ENCODE results near the gene RAB3IP. TPM values are rescaled to one million over a fixed set of nuclear protein-coding genes. Genes with fewer than 3 reads are reported as not detected.

Gene RAB3IP
- total RNA-seq, 4 donors from 2014 or later, result 11.7 to 44.0 (median 16.9) TPM

- Histone ChIP-seq H3K4me1 (no peaks in the 10 kb centered on the region), H3K27ac (no peak within 1 kb of the TSS), H3K4me3 (no peak within 1 kb of the TSS), H3K36me3 (no peaks in the 10 kb centered on the region), H3K9me3 (no peaks in the 10 kb centered on the region), H3K27me3 (no peaks in the 10 kb centered on the region)
- no peak for DNase-seq (ENCODE audit: low spot score in 2 of 2)
- TF ChIP-seq EP300 (IDR thresholded peaks at IDR 0.05) (no peak), POLR2A (IDR thresholded peaks at IDR 0.05) (no peak), CTCF (IDR thresholded peaks at IDR 0.05) (no peak)
- WGBS, 2 donors, result 76 to 79% methylated on average over 12 of the region's 12 CpGs
Measured at GRCh38 chr12:69698769-69699540, 39.7 kb upstream of the RAB3IP start, which contains the start of gene BEST3. BEST3 (minus strand) TSS chr12:69699303; CDS start chr12:69697798, 1,505 bp downstream.

- no peak for DNase-seq (ENCODE audit: low spot score in 2 of 2)
- TF ChIP-seq POLR2A (IDR thresholded peaks at IDR 0.05) (no peak), EP300 (IDR thresholded peaks at IDR 0.05) (no peak), CTCF (IDR thresholded peaks at IDR 0.05) (no peak)
- Histone ChIP-seq H3K9me3 (no peaks in the 10 kb centered on the region), H3K36me3 (no peaks in the 10 kb centered on the region), H3K4me1 (no peaks in the 10 kb centered on the region), H3K27ac (no peak overlapping the region), H3K4me3 (no peak overlapping the region), H3K27me3 (no peaks in the 10 kb centered on the region)
- 78 to 85% methylated on average over 3 of the region's 3 CpGs for WGBS, 2 donors
Measured at GRCh38 chr12:69701826-69702225, 36.8 kb upstream of the RAB3IP start.

GRCh38 chr12:69703146-69703642 lies 35.5 kb upstream of the RAB3IP start:
- Histone ChIP-seq H3K4me1 (no peaks in the 10 kb centered on the region), H3K36me3 (no peaks in the 10 kb centered on the region), H3K27ac (no peak overlapping the region), H3K9me3 (no peaks in the 10 kb centered on the region), H3K27me3 (no peaks in the 10 kb centered on the region), H3K4me3 (no peak overlapping the region)
- no peak for DNase-seq (ENCODE audit: low spot score in 2 of 2)
- 55 to 56% methylated on average over 1 of the region's 1 CpG for WGBS, 2 donors
- TF ChIP-seq EP300 (IDR thresholded peaks at IDR 0.05), result no peak
- no peak for TF ChIP-seq POLR2A (IDR thresholded peaks at IDR 0.05)
- no peak for TF ChIP-seq CTCF (IDR thresholded peaks at IDR 0.05)

GRCh38 chr12:69704357-69704756 lies 34.3 kb upstream of the RAB3IP start:
- TF ChIP-seq EP300 (IDR thresholded peaks at IDR 0.05), result no peak
- no peak for TF ChIP-seq CTCF (IDR thresholded peaks at IDR 0.05)
- no peak for TF ChIP-seq POLR2A (IDR thresholded peaks at IDR 0.05)
- no peak for DNase-seq (ENCODE audit: low spot score in 2 of 2)
- Histone ChIP-seq H3K36me3 (no peaks in the 10 kb centered on the region), H3K4me1 (no peaks in the 10 kb centered on the region), H3K9me3 (no peaks in the 10 kb centered on the region), H3K27ac (no peak overlapping the region), H3K4me3 (no peak overlapping the region), H3K27me3 (no peaks in the 10 kb centered on the region)
- 0% methylated on average over 1 of the region's 1 CpG for WGBS, 2 donors

- Histone ChIP-seq H3K4me1 (no peaks in the 10 kb centered on the region), H3K9me3 (no peaks in the 10 kb centered on the region), H3K27me3 (no peaks in the 10 kb centered on the region), H3K4me3 (no peak overlapping the region), H3K36me3 (no peaks in the 10 kb centered on the region), H3K27ac (no peak overlapping the region)
- TF ChIP-seq EP300 (IDR thresholded peaks at IDR 0.05) (no peak), CTCF (IDR thresholded peaks at IDR 0.05) (no peak), POLR2A (IDR thresholded peaks at IDR 0.05) (no peak)
- no peak for DNase-seq (ENCODE audit: low spot score in 2 of 2)
- 92 to 94% methylated on average over 3 of the region's 3 CpGs for WGBS, 2 donors
Measured at GRCh38 chr12:69708649-69709048, 30.0 kb upstream of the RAB3IP start.
